Renal pelvis (tissue), 4 donors: ENCODE measurements around the gene AANAT. TPM values are rescaled to one million over a fixed set of nuclear protein-coding genes. Genes with fewer than 3 reads are reported as not detected.
"Not testable (repeated sequence)": the region's sequence is repeated elsewhere in the genome, so short reads cannot be mapped to it uniquely, and the experiment has no call there.

ENCODE experiments used
- DNase-seq: peaks from one replicate; pipeline ENCODE4 v3.0.0-alpha.2; 2013
- polyA plus RNA-seq, 3 donors: library from polyadenylated mRNA; unstranded; fragments of 120-200 nt; gene quantifications; one replicate each; pipeline ENCODE4 v1.2.1, GENCODE V29; 2013; ENCODE audit not compliant: insufficient read length in 3 of 3

AANAT gene
- polyA plus RNA-seq, 3 donors, result 0.21 to 0.84 (median 0.35) TPM

GRCh38 chr17:76504117-76504516 lies 36.7 kb downstream of the AANAT start:
- DNase-seq, result no peak

GRCh38 chr17:76506408-76507345 lies 39.3 kb downstream of the AANAT start:
- DNase-seq, result no peak

- not testable (repeated sequence) for DNase-seq
Observed at GRCh38 chr17:76508472-76509063, 41.2 kb downstream of the AANAT start.

- DNase-seq, result no peak
Observed at GRCh38 chr17:76510831-76511244, 43.4 kb downstream of the AANAT start.

- DNase-seq, result no peak
Observed at GRCh38 chr17:76511668-76512365, 44.4 kb downstream of the AANAT start.

- no peak for DNase-seq
Observed at GRCh38 chr17:76512366-76513305, 45.2 kb downstream of the AANAT start.

- no peak for DNase-seq
Observed at GRCh38 chr17:76513306-76513692, 45.9 kb downstream of the AANAT start.

GRCh38 chr17:76514355-76514754 lies 47.0 kb downstream of the AANAT start:
- DNase-seq, result not testable (repeated sequence)

- no peak for DNase-seq
Observed at GRCh38 chr17:76515274-76515949, 48.0 kb downstream of the AANAT start.

GRCh38 chr17:76517638-76518038 lies 50.2 kb downstream of the AANAT start:
- DNase-seq, result no peak

GRCh38 chr17:76519048-76519966 lies 51.9 kb downstream of the AANAT start:
- DNase-seq, result no peak

Other genes starting within 250 kb of the AANAT start
- 10 to 100 TPM; 27.6 to 33.2 (median 33.0) TPM for gene RNF157, start 227.1 kb upstream of the AANAT start, polyA plus RNA-seq
- gene UBALD2, start 202.3 kb upstream of the AANAT start, polyA plus RNA-seq, result 10 to 100 TPM; 34.5 to 47.6 (median 47.3) TPM
- gene QRICH2, start 159.3 kb upstream of the AANAT start, polyA plus RNA-seq, result 10 to 100 TPM in 1 of 3 donors, 1 to 10 TPM in 2; 9.3 to 10.2 (median 9.9) TPM
- gene PRPSAP1, start 113.7 kb upstream of the AANAT start, polyA plus RNA-seq, result 10 to 100 TPM; 83.4 to 87.5 (median 84.3) TPM
- 1 to 10 TPM; 2.7 to 4.9 (median 4.9) TPM for gene SPHK1, start 83.0 kb upstream of the AANAT start, polyA plus RNA-seq
- gene UBE2O, start 14.5 kb upstream of the AANAT start, polyA plus RNA-seq, result 10 to 100 TPM; 27.2 to 30.6 (median 27.3) TPM
- 1 to 10 TPM; 7.7 to 9.9 (median 9.1) TPM for gene RHBDF2, start 33.8 kb downstream of the AANAT start, polyA plus RNA-seq
- 10 to 100 TPM; 15.4 to 16.5 (median 16.4) TPM for gene CYGB, start 70.1 kb downstream of the AANAT start, polyA plus RNA-seq
- 1 to 10 TPM; 2.7 to 5.3 (median 4.6) TPM for gene PRCD, start 72.4 kb downstream of the AANAT start, polyA plus RNA-seq
- gene ST6GALNAC2, start 118.3 kb downstream of the AANAT start, polyA plus RNA-seq, result 1 to 10 TPM; 6.0 to 9.8 (median 9.2) TPM
- under 1 TPM; 0.23 to 0.99 (median 0.90) TPM for gene ST6GALNAC1, start 176.2 kb downstream of the AANAT start, polyA plus RNA-seq
- 100 to 1,000 TPM in 1 of 3 donors, 10 to 100 TPM in 2; 91.0 to 117 (median 99.0) TPM for gene MXRA7, start 243.4 kb downstream of the AANAT start, polyA plus RNA-seq